ENCODE results near the gene CEP192. TPM values are rescaled to one million over a fixed set of nuclear protein-coding genes. Genes with fewer than 3 reads are reported as not detected.

CEP192 gene
- polyA plus RNA-seq, 1 donor (not counting 4 experiments of a cell fraction or from before 2014, with no cell fraction given): 16.6 TPM

- FAIRE-seq (no peak), DNase-seq (ENCODE audit: low read depth, low spot score) (no peak)
- Histone ChIP-seq H3K27ac (ENCODE audit: control insufficient read depth, insufficient read depth, low read length) (peak overlapping the region; percentile 88), H3K36me3 (ENCODE audit: control insufficient read depth in 2 of 2, extremely low read depth in 1 of 2, insufficient read depth in 2 of 2, low read length in 2 of 2) (peaks cover 0 to 3% of the 10 kb centered on the region in 2 experiments), H3K9ac (ENCODE audit: control insufficient read depth, extremely low read depth, insufficient read depth, low read length) (peak overlapping the region; percentile 88), H3K9me3 (ENCODE audit: control insufficient read depth, low read depth, low read length) (no peaks in the 10 kb centered on the region), H3K4me2 (ENCODE audit: control insufficient read depth, extremely low read depth, insufficient read depth, low read depth, low read length) (peak overlapping the region; percentile 99), H3K4me3 (ENCODE audit: control insufficient read depth in 2 of 3, extremely low read depth in 1 of 3, insufficient read depth in 2 of 3, low read depth in 1 of 3, low read length in 3 of 3) (peak overlapping the region; percentile 87 to 92 (median 92)), H4K20me1 (ENCODE audit: control insufficient read depth, extremely low read depth, insufficient read depth, low read length) (peaks cover under 1% of the 10 kb centered on the region), H3K9me1 (ENCODE audit: control insufficient read depth, extremely low read depth, insufficient read depth, low read length) (no peaks in the 10 kb centered on the region), H3K79me2 (ENCODE audit: control insufficient read depth, insufficient read depth, low read length) (peaks cover 40% of the 10 kb centered on the region), H2AFZ (ENCODE audit: control insufficient read depth, low read length) (peak overlapping the region; percentile 96), H3K27me3 (ENCODE audit: control insufficient read depth, extremely low read depth, insufficient read depth, low read length) (no peaks in the 10 kb centered on the region), H3K4me1 (ENCODE audit: control insufficient read depth, extremely low read depth, insufficient read depth, low read length) (peaks cover 21% of the 10 kb centered on the region)
- TF ChIP-seq, protein P1, sequence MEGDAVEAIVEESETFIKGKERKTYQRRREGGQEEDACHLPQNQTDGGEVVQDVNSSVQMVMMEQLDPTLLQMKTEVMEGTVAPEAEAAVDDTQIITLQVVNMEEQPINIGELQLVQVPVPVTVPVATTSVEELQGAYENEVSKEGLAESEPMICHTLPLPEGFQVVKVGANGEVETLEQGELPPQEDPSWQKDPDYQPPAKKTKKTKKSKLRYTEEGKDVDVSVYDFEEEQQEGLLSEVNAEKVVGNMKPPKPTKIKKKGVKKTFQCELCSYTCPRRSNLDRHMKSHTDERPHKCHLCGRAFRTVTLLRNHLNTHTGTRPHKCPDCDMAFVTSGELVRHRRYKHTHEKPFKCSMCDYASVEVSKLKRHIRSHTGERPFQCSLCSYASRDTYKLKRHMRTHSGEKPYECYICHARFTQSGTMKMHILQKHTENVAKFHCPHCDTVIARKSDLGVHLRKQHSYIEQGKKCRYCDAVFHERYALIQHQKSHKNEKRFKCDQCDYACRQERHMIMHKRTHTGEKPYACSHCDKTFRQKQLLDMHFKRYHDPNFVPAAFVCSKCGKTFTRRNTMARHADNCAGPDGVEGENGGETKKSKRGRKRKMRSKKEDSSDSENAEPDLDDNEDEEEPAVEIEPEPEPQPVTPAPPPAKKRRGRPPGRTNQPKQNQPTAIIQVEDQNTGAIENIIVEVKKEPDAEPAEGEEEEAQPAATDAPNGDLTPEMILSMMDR (optimal IDR thresholded peaks at IDR 0.05 in 1 of 3, IDR thresholded peaks at IDR 0.05 in 1 of 3, conservative IDR thresholded peaks at IDR 0.05 in 1 of 3; ENCODE audit: extremely low read depth in 1 of 3, insufficient read depth in 2 of 3, low read length in 3 of 3): no peak
- no peak for TF ChIP-seq EZH2 (IDR thresholded peaks at IDR 0.05; ENCODE audit: low read length)
- dilution Hi-C loops (cut with MboI; ENCODE audit: extremely low pct_ligation_motif_present, low sequenced_read_pairs): no loop called here
Measured at GRCh38 chr18:12990641-12990966, 558 bp upstream of the CEP192 start.

DNA sequence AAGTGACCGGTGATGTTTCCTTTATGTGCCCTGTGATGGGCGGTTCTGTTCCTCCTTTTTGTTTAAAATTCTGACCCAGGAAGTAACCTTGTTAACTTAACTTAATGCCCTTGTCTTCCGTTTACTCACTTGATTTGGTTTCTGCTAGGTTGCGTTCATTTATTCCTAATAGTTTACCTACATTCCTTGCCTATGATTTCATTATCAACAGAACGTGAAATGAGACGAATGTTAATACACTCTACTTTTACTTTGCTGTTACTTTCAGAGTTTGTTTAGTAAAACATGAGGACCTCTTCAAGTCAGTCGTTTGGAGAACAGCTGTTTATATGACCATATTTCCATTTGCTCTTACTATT is 638 bp downstream of the CEP192 start:
- no peaks in the 10 kb centered on the region for H3K9me3 ChIP-seq (ENCODE audit: control insufficient read depth, low read depth, low read length)
- H3K9me1 ChIP-seq (ENCODE audit: control insufficient read depth, extremely low read depth, insufficient read depth, low read length): no peaks in the 10 kb centered on the region
- TF ChIP-seq, protein P1 (optimal IDR thresholded peaks at IDR 0.05 in 1 of 3, IDR thresholded peaks at IDR 0.05 in 1 of 3, conservative IDR thresholded peaks at IDR 0.05 in 1 of 3; ENCODE audit: extremely low read depth in 1 of 3, insufficient read depth in 2 of 3, low read length in 3 of 3): no peak
- no peak for TF ChIP-seq EZH2 (IDR thresholded peaks at IDR 0.05; ENCODE audit: low read length)
- peaks cover 0 to 2% of the 10 kb centered on the region in 2 experiments for H3K36me3 ChIP-seq (ENCODE audit: control insufficient read depth in 2 of 2, extremely low read depth in 1 of 2, insufficient read depth in 2 of 2, low read length in 2 of 2)
- H3K27me3 ChIP-seq (ENCODE audit: control insufficient read depth, extremely low read depth, insufficient read depth, low read length): no peaks in the 10 kb centered on the region
- peaks cover 52% of the 10 kb centered on the region for H3K79me2 ChIP-seq (ENCODE audit: control insufficient read depth, insufficient read depth, low read length)
- H3K4me2 ChIP-seq (ENCODE audit: control insufficient read depth, extremely low read depth, insufficient read depth, low read depth, low read length): peak overlapping the region; percentile 88
- H2AFZ ChIP-seq (ENCODE audit: control insufficient read depth, low read length): peak overlapping the region; percentile 97
- FAIRE-seq (no peak), DNase-seq (ENCODE audit: low read depth, low spot score) (no peak)
- peak overlapping the region; percentile 87 to 92 (median 92) for H3K4me3 ChIP-seq (ENCODE audit: control insufficient read depth in 2 of 3, extremely low read depth in 1 of 3, insufficient read depth in 2 of 3, low read depth in 1 of 3, low read length in 3 of 3)
- dilution Hi-C loops (cut with MboI; ENCODE audit: extremely low pct_ligation_motif_present, low sequenced_read_pairs): no loop called here
- H4K20me1 ChIP-seq (ENCODE audit: control insufficient read depth, extremely low read depth, insufficient read depth, low read length): peaks cover 2% of the 10 kb centered on the region
- peak overlapping the region; percentile 88 for H3K9ac ChIP-seq (ENCODE audit: control insufficient read depth, extremely low read depth, insufficient read depth, low read length)
- H3K4me1 ChIP-seq (ENCODE audit: control insufficient read depth, extremely low read depth, insufficient read depth, low read length): peaks cover 21% of the 10 kb centered on the region
- peak overlapping the region; percentile 88 for H3K27ac ChIP-seq (ENCODE audit: control insufficient read depth, insufficient read depth, low read length)

All from keratinocyte (primary cell).